Sigmoid colon (tissue), 4 donors: ENCODE results near the gene DNER.

Experiments used
- EP300 ChIP-seq, 4 donors: sonication (generic); formaldehyde crosslinking; IDR thresholded peaks; one replicate each; pipeline ENCODE4 v1.6.1; 2017; ENCODE audit warnings: antibody characterized with exemption in 4 of 4
- POLR2A ChIP-seq, 2 donors: fragments of 450-650 bp; IDR thresholded peaks; one replicate each; pipeline ENCODE4 v1.6.1; 2016; ENCODE audit warnings: antibody characterized with exemption in 2 of 2, mild to moderate bottlenecking in 2 of 2, moderate library complexity in 2 of 2
- POLR2AphosphoS5 ChIP-seq, 4 donors: sonication (generic); formaldehyde crosslinking; IDR thresholded peaks; one replicate each; pipeline ENCODE4 v1.6.1; 2017; ENCODE audit warnings: antibody characterized with exemption in 4 of 4
- TF ChIP-seq, protein P1 (sequence below), 4 experiments: fragments of 450-650 bp in 3 of 4; fragments of 200-600 bp in 1 of 4; IDR thresholded peaks; one replicate each; pipeline ENCODE4 v1.5.1; 2016 to 2019; ENCODE audit warnings: antibody characterized with exemption in 4 of 4, mild to moderate bottlenecking in 3 of 4, moderate library complexity in 2 of 4

DNA sequence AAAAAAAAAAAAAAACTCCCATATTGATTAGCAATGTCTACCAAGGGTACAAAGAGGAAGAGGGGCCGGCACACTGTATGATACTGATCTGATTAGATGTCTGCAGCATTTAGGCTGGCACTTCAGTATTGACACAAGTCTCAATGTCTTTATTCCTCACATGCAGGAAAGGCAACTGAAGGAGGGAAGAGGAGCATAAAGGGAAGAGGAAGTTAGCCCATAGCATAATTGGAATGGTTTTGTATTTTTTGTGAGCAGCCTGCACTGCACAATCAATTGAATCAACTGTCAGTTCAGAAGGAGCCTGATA lies 79.0 kb downstream of the DNER start:
- TF ChIP-seq, protein P1, sequence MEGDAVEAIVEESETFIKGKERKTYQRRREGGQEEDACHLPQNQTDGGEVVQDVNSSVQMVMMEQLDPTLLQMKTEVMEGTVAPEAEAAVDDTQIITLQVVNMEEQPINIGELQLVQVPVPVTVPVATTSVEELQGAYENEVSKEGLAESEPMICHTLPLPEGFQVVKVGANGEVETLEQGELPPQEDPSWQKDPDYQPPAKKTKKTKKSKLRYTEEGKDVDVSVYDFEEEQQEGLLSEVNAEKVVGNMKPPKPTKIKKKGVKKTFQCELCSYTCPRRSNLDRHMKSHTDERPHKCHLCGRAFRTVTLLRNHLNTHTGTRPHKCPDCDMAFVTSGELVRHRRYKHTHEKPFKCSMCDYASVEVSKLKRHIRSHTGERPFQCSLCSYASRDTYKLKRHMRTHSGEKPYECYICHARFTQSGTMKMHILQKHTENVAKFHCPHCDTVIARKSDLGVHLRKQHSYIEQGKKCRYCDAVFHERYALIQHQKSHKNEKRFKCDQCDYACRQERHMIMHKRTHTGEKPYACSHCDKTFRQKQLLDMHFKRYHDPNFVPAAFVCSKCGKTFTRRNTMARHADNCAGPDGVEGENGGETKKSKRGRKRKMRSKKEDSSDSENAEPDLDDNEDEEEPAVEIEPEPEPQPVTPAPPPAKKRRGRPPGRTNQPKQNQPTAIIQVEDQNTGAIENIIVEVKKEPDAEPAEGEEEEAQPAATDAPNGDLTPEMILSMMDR (IDR thresholded peaks at IDR 0.05): no peak
- TF ChIP-seq EP300 (IDR thresholded peaks at IDR 0.05): no peak
- no peak for TF ChIP-seq POLR2A (IDR thresholded peaks at IDR 0.05)
- no peak for TF ChIP-seq POLR2AphosphoS5 (IDR thresholded peaks at IDR 0.05)
